ENCODE measurements around the gene ZBBX. TPM values are rescaled to one million over a fixed set of nuclear protein-coding genes. Genes with fewer than 3 reads are reported as not detected.

Gene ZBBX
- total RNA-seq, 3 donors from 2014 or later (not counting 1 experiment from before 2014, with no cell fraction given) = not detected

GRCh38 chr3:167288737-167289136 lies 91.4 kb downstream of the ZBBX start:
- Histone ChIP-seq H3K4me1 (ENCODE audit: control insufficient read depth, insufficient read depth, low read length) (no peaks in the 10 kb centered on the region), H3K27me3 (ENCODE audit: control insufficient read depth, insufficient read depth, low read length) (no peaks in the 10 kb centered on the region), H3K27ac (ENCODE audit: low read length) (no peak overlapping the region), H3K9me3 (ENCODE audit: control insufficient read depth, insufficient read depth, low read length) (peaks cover 8% of the 10 kb centered on the region), H3K4me3 (ENCODE audit: low read length) (no peak overlapping the region), H3K36me3 (ENCODE audit: control insufficient read depth, insufficient read depth, low read length) (no peaks in the 10 kb centered on the region)
- ATAC-seq (no peak), DNase-seq (no peak)
- Mint-ChIP-seq H3K4me1 (no peaks in the 10 kb centered on the region), H3K27ac (no peak overlapping the region), H3K4me3 (no peak overlapping the region), H3K27me3 (ENCODE audit: low read depth in 2 of 2) (no peaks in the 10 kb centered on the region), H3K36me3 (no peaks in the 10 kb centered on the region), H3K9me3 (peaks cover 10 to 14% of the 10 kb centered on the region in 2 donors)
- intact Hi-C loops (cut with micrococcal nuclease) = no loop called here
- TF ChIP-seq CTCF (IDR thresholded peaks at IDR 0.05) = no peak

- Histone ChIP-seq H3K27me3 (ENCODE audit: control insufficient read depth, insufficient read depth, low read length) (no peaks in the 10 kb centered on the region), H3K9me3 (ENCODE audit: control insufficient read depth, insufficient read depth, low read length) (peaks cover 8% of the 10 kb centered on the region), H3K27ac (ENCODE audit: low read length) (no peak overlapping the region), H3K4me1 (ENCODE audit: control insufficient read depth, insufficient read depth, low read length) (no peaks in the 10 kb centered on the region), H3K4me3 (ENCODE audit: low read length) (no peak overlapping the region), H3K36me3 (ENCODE audit: control insufficient read depth, insufficient read depth, low read length) (no peaks in the 10 kb centered on the region)
- no peak for ATAC-seq
- intact Hi-C loops (cut with micrococcal nuclease) = no loop called here
- Mint-ChIP-seq H3K27me3 (ENCODE audit: low read depth in 2 of 2) (no peaks in the 10 kb centered on the region), H3K27ac (no peak overlapping the region), H3K4me1 (no peaks in the 10 kb centered on the region), H3K9me3 (peaks cover 9 to 11% of the 10 kb centered on the region in 2 donors), H3K4me3 (no peak overlapping the region), H3K36me3 (no peaks in the 10 kb centered on the region)
- 100% methylated on average over 2 of the region's 3 CpGs for whole genome bisulfite sequencing (ENCODE audit: insufficient coverage)
- no peak for DNase-seq
- TF ChIP-seq CTCF (IDR thresholded peaks at IDR 0.05) = no peak
Measured at GRCh38 chr3:167287308-167287707, 92.8 kb downstream of the ZBBX start.

GRCh38 chr3:167274141-167274874 lies 105.8 kb downstream of the ZBBX start:
- WGBS (ENCODE audit: insufficient coverage) = 89% methylated on average over 7 of the region's 7 CpGs
- Mint-ChIP-seq H3K36me3 (no peaks in the 10 kb centered on the region), H3K4me1 (no peaks in the 10 kb centered on the region), H3K4me3 (no peak overlapping the region), H3K27me3 (ENCODE audit: low read depth in 2 of 2) (no peaks in the 10 kb centered on the region), H3K27ac (no peak overlapping the region), H3K9me3 (peaks cover 2 to 19% of the 10 kb centered on the region in 2 donors)
- no peaks in the 10 kb centered on the region for H3K27me3 ChIP-seq (ENCODE audit: control insufficient read depth, insufficient read depth, low read length)
- H3K27ac ChIP-seq (ENCODE audit: low read length) = no peak overlapping the region
- H3K4me1 ChIP-seq (ENCODE audit: control insufficient read depth, insufficient read depth, low read length) = no peaks in the 10 kb centered on the region
- ATAC-seq (no peak), DNase-seq (no peak)
- peaks cover 6% of the 10 kb centered on the region for H3K9me3 ChIP-seq (ENCODE audit: control insufficient read depth, insufficient read depth, low read length)
- intact Hi-C loops (cut with micrococcal nuclease) = no loop called here
- no peak overlapping the region for H3K4me3 ChIP-seq (ENCODE audit: low read length)
- no peaks in the 10 kb centered on the region for H3K36me3 ChIP-seq (ENCODE audit: control insufficient read depth, insufficient read depth, low read length)
- no peak for TF ChIP-seq CTCF (IDR thresholded peaks at IDR 0.05)

- Mint-ChIP-seq H3K4me1 (no peaks in the 10 kb centered on the region), H3K27ac (no peak overlapping the region), H3K4me3 (no peak overlapping the region), H3K36me3 (no peaks in the 10 kb centered on the region), H3K9me3 (peaks cover 5 to 15% of the 10 kb centered on the region in 2 donors), H3K27me3 (ENCODE audit: low read depth in 2 of 2) (no peaks in the 10 kb centered on the region)
- Histone ChIP-seq H3K27me3 (ENCODE audit: control insufficient read depth, insufficient read depth, low read length) (no peaks in the 10 kb centered on the region), H3K27ac (ENCODE audit: low read length) (no peak overlapping the region), H3K36me3 (ENCODE audit: control insufficient read depth, insufficient read depth, low read length) (no peaks in the 10 kb centered on the region), H3K4me3 (ENCODE audit: low read length) (no peak overlapping the region), H3K4me1 (ENCODE audit: control insufficient read depth, insufficient read depth, low read length) (no peaks in the 10 kb centered on the region), H3K9me3 (ENCODE audit: control insufficient read depth, insufficient read depth, low read length) (peaks cover 11% of the 10 kb centered on the region)
- TF ChIP-seq CTCF (IDR thresholded peaks at IDR 0.05) = no peak
- ATAC-seq (no peak), DNase-seq (no peak)
- WGBS (ENCODE audit: insufficient coverage) = no CpG with 5 or more reads among the region's 1 CpG
- intact Hi-C loops (cut with micrococcal nuclease) = no loop called here
Measured at GRCh38 chr3:167253037-167253436, 127.1 kb downstream of the ZBBX start.

Data from natural killer cell (primary cell).